Esophagus (tissue), 2 donors: ENCODE measurements around the gene ZFP69. TPM values are rescaled to one million over a fixed set of nuclear protein-coding genes. Genes with fewer than 3 reads are reported as not detected.

Experiments used
- H3K27ac ChIP-seq, 2 donors: one replicate each; pipeline ENCODE4 v1.5.1; 2013; ENCODE audit warnings: low read depth in 2 of 2, mild to moderate bottlenecking in 2 of 2, inconsistent platforms in 1 of 2, low read length in 1 of 2, moderate library complexity in 1 of 2
- H3K27me3 ChIP-seq, 2 donors: one replicate each; pipeline ENCODE4 v1.6.1; 2013; ENCODE audit warnings: low read length in 2 of 2, control low read depth in 1 of 2, mild to moderate bottlenecking in 1 of 2; ENCODE audit not compliant: insufficient read depth in 2 of 2, control insufficient read depth in 1 of 2
- H3K36me3 ChIP-seq, 2 donors: one replicate each; pipeline ENCODE4 v1.6.1; 2013; ENCODE audit warnings: low read length in 1 of 2; ENCODE audit not compliant: control insufficient read depth in 2 of 2, insufficient read depth in 2 of 2
- H3K4me1 ChIP-seq, 2 donors: one replicate each; pipeline ENCODE4 v1.6.1; 2013; ENCODE audit warnings: low read length in 1 of 2; ENCODE audit not compliant: control insufficient read depth in 2 of 2, insufficient read depth in 2 of 2
- H3K4me3 ChIP-seq, 2 donors: one replicate each; pipeline ENCODE4 v1.5.1; 2013; ENCODE audit warnings: low read length in 2 of 2, mild to moderate bottlenecking in 2 of 2, low read depth in 1 of 2, moderate library complexity in 1 of 2
- H3K9me3 ChIP-seq, 2 donors: one replicate each; pipeline ENCODE4 v1.6.1; 2013; ENCODE audit warnings: mild to moderate bottlenecking in 2 of 2, low read depth in 1 of 2, low read length in 1 of 2, moderate library complexity in 1 of 2; ENCODE audit not compliant: control insufficient read depth in 2 of 2, insufficient read depth in 1 of 2
- WGBS, 2 donors: extraction: QIAGEN DNeasy Blood & Tissue Kit; methylation state at CpG; one replicate each; pipeline ENCODE4 v1.1.7; 2013; 5-methylcytosine and 5-hydroxymethylcytosine counted together
- polyA plus RNA-seq, 2 donors: library from polyadenylated mRNA; stranded (reverse); fragments of 200-250 nt; gene quantifications; one replicate each; pipeline ENCODE4 v1.2.3, GENCODE V29; 2013
- donor health status: healthy with polysubstance abuse.
- donor health status: Bipolar disorder and iron deficiency.

ZFP69 gene
- polyA plus RNA-seq, 2 donors: 1.4 to 3.1 TPM

- no peaks in the 10 kb centered on the region for H3K36me3 ChIP-seq
- peaks cover 0 to 2% of the 10 kb centered on the region in 2 donors for H3K9me3 ChIP-seq
- 21 to 23% methylated on average over 22 of the region's 22 CpGs for WGBS, 2 donors
- peak overlapping the region in 1 of 2 donors; percentile 81 for H3K27ac ChIP-seq
- no peaks in the 10 kb centered on the region for H3K4me1 ChIP-seq
- H3K27me3 ChIP-seq: no peaks in the 10 kb centered on the region
- H3K4me3 ChIP-seq: peak overlapping the region; percentile 74 to 76
Observed at GRCh38 chr1:40450495-40451237, 26.4 kb upstream of the ZFP69 start.

- Histone ChIP-seq H3K27ac (no peak overlapping the region), H3K27me3 (no peaks in the 10 kb centered on the region), H3K36me3 (no peaks in the 10 kb centered on the region), H3K9me3 (peaks cover 0 to 2% of the 10 kb centered on the region in 2 donors), H3K4me1 (no peaks in the 10 kb centered on the region), H3K4me3 (no peak overlapping the region)
- WGBS, 2 donors: 81 to 91% methylated on average over 1 of the region's 1 CpG
Observed at GRCh38 chr1:40451238-40451585, 25.9 kb upstream of the ZFP69 start.

DNA sequence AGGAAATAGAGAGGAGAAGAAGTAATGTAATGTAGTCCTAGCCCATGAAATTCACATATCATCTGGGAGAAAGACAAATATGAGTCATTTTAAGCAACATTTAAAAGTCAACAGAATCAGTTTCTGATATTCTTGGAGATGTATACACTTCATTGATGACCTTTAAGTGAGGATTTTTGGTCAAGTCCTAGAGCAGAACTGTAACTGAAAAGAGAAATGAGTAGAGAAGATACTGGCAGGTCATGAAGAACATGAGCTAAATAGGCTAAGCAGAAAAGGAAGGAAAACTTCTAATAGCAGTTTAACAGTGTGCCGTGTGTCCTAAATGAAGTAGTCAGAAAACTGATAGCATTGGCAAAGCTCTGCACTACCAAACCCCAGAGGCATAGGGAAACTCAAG lies 22.2 kb upstream of the ZFP69 start:
- Histone ChIP-seq H3K4me1 (no peaks in the 10 kb centered on the region), H3K27me3 (no peaks in the 10 kb centered on the region), H3K4me3 (no peak overlapping the region), H3K27ac (no peak overlapping the region), H3K9me3 (peaks cover 0 to 4% of the 10 kb centered on the region in 2 donors), H3K36me3 (peaks cover 0 to 2% of the 10 kb centered on the region in 2 donors)
- WGBS, 2 donors: 55 to 94% methylated on average over 1 of the region's 1 CpG

DNA sequence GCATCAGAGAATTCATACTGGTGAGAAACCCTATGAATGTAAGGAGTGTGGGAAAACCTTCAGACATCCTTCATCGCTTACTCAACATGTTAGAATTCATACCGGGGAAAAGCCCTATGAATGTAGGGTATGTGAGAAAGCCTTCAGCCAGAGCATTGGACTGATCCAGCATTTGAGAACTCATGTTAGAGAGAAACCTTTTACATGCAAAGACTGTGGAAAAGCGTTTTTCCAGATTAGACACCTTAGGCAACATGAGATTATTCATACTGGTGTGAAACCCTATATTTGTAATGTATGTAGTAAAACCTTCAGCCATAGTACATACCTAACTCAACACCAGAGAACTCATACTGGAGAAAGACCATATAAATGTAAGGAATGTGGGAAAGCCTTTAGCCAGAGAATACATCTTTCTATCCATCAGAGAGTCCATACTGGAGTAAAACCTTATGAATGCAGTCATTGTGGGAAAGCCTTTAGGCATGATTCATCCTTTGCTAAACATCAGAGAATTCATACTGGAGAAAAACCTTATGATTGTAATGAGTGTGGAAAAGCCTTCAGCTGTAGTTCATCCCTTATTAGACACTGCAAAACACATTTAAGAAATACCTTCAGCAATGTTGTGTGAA lies 14.0 kb upstream of the ZFP69 start:
- Histone ChIP-seq H3K36me3 (peaks cover 0 to 2% of the 10 kb centered on the region in 2 donors), H3K27ac (no peak overlapping the region), H3K27me3 (no peaks in the 10 kb centered on the region), H3K9me3 (peaks cover 13 to 26% of the 10 kb centered on the region in 2 donors), H3K4me3 (no peak overlapping the region), H3K4me1 (no peaks in the 10 kb centered on the region)
- 94 to 99% methylated on average over 3 of the region's 3 CpGs for WGBS, 2 donors

- H3K4me3 ChIP-seq: no peak overlapping the region
- H3K36me3 ChIP-seq: no peaks in the 10 kb centered on the region
- no peaks in the 10 kb centered on the region for H3K27me3 ChIP-seq
- H3K4me1 ChIP-seq: no peaks in the 10 kb centered on the region
- H3K9me3 ChIP-seq: peaks cover 9 to 12% of the 10 kb centered on the region in 2 donors
- WGBS, 2 donors: 93 to 97% methylated on average over 2 of the region's 2 CpGs
- no peak overlapping the region for H3K27ac ChIP-seq
Observed at GRCh38 chr1:40469327-40469726, 7.8 kb upstream of the ZFP69 start.

DNA sequence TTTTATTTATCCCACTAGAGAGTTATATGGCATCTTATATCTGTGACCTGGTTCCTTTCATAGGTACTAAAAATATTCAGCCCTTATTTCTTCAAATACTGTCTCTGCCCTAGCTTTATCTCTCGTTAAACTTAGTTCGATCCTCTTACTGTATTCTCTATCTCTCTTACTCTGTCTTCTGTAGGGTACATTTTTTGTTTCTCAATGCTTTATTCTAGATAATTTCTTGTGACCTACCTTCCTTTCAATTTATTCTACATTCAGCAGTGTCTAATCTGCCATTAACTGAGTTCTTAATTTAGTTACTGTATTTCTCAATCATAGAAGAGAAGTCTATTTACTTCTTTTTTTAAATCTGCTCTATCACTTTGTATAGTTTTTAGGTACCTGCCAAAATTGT lies 1.8 kb upstream of the ZFP69 start:
- 93 to 98% methylated on average over 2 of the region's 2 CpGs for WGBS, 2 donors
- H3K4me1 ChIP-seq: peaks cover 2 to 3% of the 10 kb centered on the region in 2 donors

DNA sequence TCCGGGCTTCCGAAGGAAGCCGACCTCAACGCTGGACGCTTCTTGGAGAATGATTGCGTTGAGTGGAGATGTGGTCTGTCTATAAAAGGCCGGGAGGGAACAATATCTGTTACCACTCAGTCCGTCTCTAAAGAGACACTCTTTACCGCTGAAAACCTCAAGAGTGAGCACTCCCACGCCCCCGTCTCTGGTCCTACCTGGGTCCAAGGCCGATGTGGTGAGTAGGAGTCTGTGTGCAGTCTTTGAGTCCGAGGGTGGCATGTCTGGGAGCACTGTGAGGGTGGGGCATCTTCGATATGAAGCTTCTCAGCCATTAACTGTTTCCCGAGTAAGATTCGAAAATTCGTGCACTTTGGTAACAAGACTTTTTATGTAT lies 576 bp downstream of the ZFP69 start:
- peak overlapping the region; percentile 55 to 74 for H3K4me3 ChIP-seq
- peak overlapping the region in 1 of 2 donors; percentile 54 for H3K27ac ChIP-seq
- WGBS, 2 donors: 1 to 3% methylated on average over 17 of the region's 17 CpGs
- peaks cover 2 to 3% of the 10 kb centered on the region in 2 donors for H3K4me1 ChIP-seq
- peaks cover 0 to under 1% of the 10 kb centered on the region in 2 donors for H3K9me3 ChIP-seq
- H3K36me3 ChIP-seq: no peaks in the 10 kb centered on the region
- no peaks in the 10 kb centered on the region for H3K27me3 ChIP-seq

More for the DNA sequence above, 1.8 kb upstream of the ZFP69 start:
- no peaks in the 10 kb centered on the region for H3K27me3 ChIP-seq
- peaks cover 0 to 2% of the 10 kb centered on the region in 2 donors for H3K9me3 ChIP-seq
- no peak overlapping the region for H3K4me3 ChIP-seq
- no peak overlapping the region for H3K27ac ChIP-seq
- no peaks in the 10 kb centered on the region for H3K36me3 ChIP-seq

DNA sequence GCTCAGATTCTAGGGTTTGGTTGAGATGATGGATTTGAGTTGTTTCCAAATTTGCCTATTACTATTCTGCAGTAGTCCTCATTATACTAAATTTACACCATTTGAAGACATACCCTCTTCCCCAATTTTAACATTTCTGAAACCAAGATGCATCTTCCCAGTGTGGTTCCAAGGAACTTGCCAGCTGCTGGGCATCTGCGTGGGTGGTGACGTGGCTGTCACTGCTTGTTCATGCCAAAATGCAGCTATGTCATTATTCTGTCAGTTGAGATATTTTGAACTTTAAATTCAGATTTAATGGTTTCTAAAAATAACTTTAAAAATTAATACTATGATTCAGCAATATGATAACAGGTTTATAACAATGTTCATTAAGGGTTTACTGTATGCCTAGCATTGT lies 1.2 kb downstream of the ZFP69 start:
- 31 to 56% methylated on average over 2 of the region's 2 CpGs for WGBS, 2 donors
- Histone ChIP-seq H3K27ac (no peak overlapping the region), H3K4me3 (peak overlapping the region in 1 of 2 donors; percentile 74), H3K27me3 (no peaks in the 10 kb centered on the region), H3K36me3 (no peaks in the 10 kb centered on the region), H3K4me1 (peaks cover 2 to 3% of the 10 kb centered on the region in 2 donors), H3K9me3 (no peaks in the 10 kb centered on the region)

GRCh38 chr1:40479156-40479555 lies 2.1 kb downstream of the ZFP69 start:
- Histone ChIP-seq H3K9me3 (no peaks in the 10 kb centered on the region), H3K4me3 (no peak overlapping the region), H3K27me3 (no peaks in the 10 kb centered on the region), H3K36me3 (no peaks in the 10 kb centered on the region), H3K4me1 (peaks cover 2 to 3% of the 10 kb centered on the region in 2 donors), H3K27ac (no peak overlapping the region)
- 76 to 88% methylated on average over 4 of the region's 4 CpGs for WGBS, 2 donors
